Stimulated activated CD8-positive, alpha-beta memory T cell treated with anti-CD3 and anti-CD28 coated beads, Interleukin-4, amount 100 ng/mL, for 1 hour (primary cell): ENCODE results near the gene BCAT1.

ENCODE experiments used
- DNase-seq, 2 donors: peaks; one replicate each; pipeline ENCODE4 v3.0.0-alpha.2; 2020; ENCODE audit warnings: low read depth in 2 of 2, low spot score in 1 of 2

The BCAT1 gene, protein sequence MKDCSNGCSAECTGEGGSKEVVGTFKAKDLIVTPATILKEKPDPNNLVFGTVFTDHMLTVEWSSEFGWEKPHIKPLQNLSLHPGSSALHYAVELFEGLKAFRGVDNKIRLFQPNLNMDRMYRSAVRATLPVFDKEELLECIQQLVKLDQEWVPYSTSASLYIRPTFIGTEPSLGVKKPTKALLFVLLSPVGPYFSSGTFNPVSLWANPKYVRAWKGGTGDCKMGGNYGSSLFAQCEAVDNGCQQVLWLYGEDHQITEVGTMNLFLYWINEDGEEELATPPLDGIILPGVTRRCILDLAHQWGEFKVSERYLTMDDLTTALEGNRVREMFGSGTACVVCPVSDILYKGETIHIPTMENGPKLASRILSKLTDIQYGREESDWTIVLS

DNA sequence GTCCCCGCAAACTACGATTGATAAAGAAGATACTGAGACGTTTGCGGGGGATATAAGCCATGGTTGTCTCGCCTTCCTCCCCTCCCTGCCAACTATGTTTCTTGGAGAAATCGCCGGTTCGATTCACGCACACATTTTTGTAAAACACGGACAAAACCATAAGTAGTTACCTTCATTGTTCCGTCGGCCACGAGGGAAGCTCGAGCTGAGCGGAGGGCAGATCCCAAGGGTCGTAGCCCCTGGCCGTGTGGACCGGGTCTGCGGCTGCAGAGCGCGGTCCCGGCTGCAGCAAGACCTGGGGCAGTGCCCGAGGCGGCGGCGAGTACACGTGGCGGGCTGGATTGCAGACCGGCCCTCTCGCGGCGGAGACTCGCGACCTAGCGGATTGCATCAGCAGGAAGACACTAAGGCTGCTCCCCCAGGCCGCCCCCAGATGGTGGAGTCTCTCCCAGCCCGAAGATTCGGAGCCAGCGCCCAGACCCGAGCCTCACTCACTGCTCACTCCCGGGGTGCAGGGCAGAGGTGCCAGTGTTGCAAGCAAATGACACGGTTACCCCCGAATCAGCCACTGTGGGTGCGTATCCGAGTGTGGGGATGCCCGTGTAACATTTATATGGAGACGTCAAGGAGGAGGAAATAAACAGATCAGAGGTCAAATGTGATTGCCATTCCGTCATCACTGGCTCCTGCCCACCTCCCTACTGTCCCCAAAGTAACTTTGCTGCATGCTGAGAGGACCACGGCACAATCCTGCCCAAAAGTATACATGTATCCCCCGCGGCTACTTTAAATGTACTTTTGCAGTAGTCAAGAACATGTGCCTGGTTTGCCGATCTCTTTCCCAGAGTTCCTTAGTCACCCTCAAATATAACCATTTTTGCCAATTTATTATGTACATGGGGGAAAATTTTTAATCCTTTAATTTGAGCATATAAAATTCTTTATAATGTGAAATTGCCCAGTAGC, at the start of gene BCAT1:
Gene BCAT1, minus strand, starts transcription at position 345 of the 966 bp plus-strand sequence. Its CDS starts 169 bp downstream, at position 176.
- DNase-seq, result peak in 1 of 2 donors; percentile 5

DNA sequence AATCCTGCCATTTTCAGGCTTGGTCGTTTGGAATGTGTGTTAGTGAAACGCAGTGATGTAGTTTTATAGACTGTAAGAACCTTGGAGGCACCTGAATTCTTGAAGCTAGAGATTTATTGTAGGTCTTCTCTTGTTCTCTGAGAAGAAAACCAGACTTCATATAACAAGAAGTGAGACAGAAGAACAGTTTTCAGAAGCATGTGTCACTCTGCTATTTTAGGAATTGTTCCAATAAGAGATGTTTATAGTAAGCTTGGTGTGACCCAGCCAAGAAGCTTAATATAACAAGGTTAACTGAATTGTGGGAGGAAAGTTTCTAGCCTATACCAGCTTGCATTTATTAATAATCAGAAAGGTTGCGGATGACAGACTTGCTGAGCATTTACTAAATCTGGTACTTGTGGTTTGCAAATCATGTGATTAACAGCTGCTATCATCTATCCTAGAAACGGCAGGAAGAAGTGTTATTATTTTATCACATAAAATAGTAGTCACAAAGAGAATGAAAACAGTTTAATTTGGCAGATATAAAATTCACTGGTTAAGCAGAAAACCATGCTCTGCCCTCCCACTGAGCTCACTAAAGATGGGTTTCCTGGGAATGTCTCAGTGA, 49.2 kb upstream of the BCAT1 start:
- DNase-seq, result no peak

DNA sequence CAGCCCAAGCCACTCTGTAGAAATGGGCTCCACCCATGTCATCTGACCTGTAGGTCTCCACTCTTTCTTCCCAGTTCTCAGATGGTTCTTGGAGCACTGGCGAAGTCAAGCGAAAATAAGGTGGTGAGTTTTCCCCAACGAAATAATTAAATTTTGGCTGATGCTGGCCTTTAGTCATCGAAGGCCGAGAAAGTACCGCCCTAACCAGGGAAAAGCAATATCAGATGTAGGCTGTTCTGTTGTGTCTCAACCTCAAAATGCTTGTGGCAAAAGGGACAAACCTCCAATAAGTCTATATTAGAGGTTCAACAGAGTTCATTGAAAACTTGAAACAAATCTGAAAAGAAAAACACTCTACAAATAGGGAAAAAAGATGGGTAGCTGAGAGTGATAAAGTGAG, 48.6 kb upstream of the BCAT1 start:
- no peak for DNase-seq

DNA sequence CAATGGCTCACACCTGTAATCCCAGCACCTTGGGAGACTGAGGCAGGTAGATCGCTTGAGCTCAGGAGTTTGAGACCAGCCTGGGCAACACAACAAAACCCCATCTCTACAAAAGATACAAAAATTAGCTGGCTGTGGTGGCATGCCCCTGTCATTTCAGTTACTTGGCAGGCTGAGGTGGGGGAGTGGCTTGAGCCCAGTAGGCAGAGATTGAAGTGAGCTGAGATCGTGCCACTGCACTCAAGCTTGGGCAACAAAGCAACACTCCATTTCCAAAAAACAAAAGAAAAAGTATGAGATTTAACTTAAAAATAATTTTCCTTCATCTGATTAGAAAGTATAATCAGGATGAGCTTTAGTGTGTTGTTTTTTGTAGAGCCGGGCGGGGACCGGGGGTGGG, 47.9 kb upstream of the BCAT1 start:
- no peak for DNase-seq

DNA sequence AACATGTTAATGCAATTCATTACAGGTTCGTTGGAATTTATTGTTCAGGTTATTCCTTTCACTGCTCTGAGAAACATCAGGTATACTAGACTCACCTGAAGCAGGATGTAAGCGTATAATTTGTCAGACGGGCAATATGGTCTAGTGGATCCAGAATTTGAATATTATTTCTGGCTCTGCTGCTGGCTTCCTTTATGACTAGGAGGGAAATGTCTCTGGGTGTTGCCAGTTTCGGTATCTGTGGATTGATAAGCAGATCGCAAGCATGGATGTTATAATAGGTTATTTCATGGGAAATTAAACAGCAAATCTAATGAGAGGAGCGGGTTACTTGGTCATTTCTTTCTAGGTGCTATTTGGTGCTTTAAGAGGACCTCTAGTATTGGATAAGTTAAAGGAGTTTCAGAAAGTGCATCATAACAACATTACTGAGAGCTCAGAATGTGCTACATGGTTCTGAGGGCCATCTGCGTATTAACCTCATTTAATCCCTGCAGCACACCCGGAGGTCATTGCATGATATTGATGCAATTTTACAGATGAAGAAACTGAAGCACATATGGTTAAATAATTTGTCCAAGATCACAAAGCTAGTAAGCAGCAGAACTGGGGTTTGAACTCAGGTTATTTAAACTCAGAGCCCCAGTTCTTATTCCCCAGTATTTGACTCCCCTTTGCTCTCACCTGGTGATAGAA, 47.3 kb upstream of the BCAT1 start:
- DNase-seq, result no peak

DNA sequence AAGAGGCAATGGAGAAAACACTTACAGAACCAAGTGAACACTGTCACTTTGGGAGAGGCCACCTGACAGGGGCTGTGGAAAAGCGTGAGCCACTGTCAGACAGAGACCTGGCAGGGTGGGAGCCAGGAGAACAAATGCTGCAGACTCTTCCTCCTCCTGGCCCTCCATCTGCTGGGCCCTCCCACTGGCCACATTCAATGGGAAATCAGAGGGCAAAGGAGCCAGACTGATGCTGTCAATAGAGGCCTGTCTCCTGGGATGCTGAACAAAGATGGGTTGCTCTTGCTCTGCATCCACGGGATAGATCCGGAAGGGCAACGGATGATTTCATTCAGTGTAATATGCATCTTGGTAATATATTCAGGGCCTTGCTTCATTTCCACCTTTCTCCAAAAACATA, 44.9 kb upstream of the BCAT1 start:
- DNase-seq, result no peak

DNA sequence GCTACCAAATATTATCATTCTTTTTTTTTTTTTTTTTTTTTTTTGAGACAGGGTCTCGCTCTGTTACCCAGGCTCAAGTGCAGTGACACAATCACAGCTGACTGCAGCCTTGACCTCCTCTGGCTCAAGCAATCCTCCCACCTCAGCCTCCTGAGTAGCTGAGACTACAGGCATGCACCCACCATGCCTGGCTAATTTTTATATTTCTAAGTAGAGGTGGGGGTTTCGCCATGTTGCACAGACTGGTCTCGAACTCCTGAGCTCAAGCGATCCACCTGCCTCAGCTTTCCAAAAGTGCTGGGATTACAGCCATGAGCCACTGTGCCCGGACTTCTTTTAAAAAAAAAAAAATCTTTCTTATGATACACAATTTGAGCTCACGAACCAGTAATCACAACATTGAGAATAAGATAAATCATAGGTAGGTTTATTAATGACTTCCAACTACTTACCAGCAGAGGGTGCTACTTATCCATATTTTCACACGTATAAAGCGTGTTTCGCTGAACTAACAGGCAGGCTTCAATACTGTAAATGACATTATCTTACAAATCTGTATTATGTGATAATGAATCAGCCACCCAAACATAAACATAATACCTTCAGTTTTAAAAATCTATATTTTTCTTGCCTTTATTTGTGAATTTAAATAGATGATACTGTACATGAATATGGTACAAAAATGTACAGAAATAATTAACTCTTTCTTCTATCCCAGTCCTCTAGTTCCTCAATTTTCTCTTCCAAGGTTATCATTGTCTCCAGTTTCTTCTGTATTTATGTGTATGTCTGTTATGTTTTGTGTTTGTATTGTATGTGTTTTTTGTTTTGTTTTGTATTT, 42.5 kb upstream of the BCAT1 start:
- no peak for DNase-seq

DNA sequence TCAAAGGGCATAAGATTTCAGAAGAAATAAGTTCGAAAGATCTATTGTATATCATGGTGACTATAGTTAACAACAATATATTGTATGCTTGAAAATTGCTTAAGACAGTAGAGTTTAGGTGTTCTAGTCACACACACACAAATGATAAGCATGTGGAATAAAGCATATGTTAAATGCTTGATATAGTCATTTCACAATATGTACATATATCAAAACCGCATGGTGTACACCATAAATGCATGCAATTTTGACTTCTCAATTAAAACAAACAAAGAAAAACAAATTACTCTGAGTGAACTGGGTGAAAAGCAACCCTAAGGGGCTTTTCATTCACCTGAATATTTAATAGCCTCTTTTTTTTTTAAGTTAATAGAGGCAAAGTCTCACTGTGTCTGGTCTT, 40.3 kb upstream of the BCAT1 start:
- DNase-seq, result no peak

DNA sequence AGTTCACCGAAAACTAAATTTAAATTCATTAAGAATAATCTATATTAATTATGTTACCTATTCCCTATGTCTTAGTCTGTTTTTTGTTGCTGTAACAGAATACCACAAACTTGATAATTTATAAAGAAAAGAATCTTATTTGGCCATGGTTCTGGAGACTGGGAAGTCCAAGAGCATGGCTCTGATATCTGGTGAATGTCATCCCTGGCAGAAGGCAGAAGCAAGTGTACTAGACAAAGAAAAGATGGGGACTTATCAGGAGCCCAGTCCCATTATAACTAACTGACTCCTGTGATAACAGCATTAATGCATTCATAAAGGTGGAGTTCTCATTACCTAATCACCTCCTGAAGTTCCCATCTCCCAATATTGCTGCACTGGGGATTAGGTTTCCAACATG, 33.3 kb upstream of the BCAT1 start:
- DNase-seq, result no peak

DNA sequence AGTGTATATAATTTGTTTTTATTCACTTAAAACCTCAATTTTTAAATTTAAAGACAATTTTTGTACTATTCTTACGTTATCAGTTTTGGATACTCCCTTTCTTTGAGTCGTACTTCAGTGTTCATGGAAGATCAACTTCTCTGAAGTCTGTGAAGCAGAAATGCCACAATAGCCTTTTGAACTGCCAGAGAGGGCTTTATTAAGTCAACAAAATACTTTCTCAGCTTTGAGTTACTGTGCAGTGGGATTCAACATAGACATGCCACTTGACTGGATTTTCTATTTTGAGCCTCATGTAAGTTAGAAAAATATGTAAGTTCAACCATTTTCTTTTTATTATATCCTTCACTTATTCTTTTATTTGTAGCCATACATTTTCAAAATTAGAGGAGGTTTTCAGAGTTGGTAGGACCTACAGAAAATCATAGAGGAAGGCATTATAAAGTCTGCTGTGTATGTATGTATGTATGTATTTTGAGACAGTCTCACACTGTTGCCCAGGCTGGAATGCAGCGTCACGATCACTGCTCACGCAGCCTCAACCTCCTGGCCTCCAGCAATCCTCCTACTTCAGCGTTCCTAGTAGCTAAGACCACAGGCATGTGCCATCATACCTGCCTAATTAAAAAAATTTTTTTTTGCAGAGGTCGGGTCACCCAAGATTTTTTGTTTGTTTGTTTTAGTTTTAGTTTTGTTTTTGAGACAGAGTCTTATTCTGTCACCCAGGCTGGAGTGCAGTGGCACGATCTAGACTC, 31.3 kb upstream of the BCAT1 start:
- no peak for DNase-seq

DNA sequence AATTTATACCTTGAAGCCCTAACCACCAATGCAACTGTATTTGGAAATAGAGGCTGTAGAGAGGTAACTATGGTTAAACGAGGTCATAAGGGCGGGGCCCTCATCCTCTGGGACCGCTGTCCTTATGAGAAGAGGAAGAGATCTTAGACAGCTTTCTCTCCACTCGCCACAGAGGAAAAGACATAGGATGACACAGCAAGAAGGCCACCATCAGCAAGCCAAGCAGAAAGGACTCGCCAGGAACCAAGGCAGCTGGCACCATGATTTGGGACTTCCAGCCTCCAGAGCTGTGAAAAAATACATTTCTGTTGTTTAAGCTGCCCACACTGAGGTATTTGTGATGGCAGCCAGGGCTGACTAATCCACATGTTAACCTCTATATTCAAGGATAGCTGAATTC, 30.4 kb upstream of the BCAT1 start:
- DNase-seq, result no peak

DNA sequence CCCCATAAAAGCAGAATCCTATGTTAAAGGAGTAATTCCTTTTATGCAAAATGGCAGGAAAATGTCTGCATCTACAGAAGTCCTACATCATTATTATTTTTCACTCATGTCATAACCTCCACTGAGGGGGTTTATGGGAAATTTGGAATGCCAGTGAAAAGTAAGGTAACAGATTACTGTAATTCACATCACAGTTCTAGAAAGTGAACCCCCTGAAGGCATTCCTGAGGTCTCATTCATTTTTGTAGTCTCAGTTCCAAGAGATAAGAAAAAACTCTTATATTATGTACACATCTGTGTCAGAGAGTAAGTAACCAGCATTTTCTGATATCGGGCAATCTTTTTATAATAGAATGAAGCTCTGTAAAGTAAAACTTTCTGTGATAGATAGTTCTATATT, 28.8 kb upstream of the BCAT1 start:
- no peak for DNase-seq

DNA sequence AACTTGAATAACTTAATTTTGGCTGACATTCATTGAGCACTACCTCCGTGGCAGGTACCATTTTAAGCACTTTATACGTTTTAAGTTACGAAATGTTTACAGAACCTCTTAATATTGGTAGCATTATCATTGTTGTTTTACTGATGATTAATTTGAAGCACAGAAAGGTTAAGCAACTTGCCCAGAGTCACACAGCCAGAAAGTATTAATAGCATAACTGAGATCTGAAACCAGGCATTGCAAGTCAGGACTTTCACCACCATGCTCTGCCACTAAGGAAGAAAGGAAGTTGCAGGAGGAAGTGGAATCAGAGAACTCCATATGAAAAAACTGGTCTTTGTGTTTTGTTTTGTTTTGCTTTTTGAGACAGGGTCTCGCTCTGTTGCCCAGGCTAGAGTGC, 28.2 kb upstream of the BCAT1 start:
- DNase-seq, result no peak

DNA sequence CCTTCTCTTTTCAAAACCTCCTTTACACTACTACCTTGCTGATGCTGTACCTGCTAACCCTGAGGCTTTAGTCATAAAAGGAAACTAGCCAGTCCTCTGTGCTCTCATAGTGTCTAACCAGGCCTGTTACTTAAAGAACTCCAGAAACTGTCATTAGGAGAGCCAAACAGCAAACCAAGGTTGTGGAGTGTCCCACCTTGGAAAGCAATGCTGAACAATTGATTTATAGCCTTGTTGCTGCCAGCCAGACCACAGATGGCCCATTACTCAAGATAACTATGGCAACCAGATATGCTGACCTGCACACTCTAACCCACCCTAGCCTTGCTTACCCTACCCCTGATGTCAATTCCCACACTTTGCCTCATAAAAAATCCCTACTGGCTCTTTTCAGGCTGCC, 26.5 kb upstream of the BCAT1 start:
- no peak for DNase-seq

DNA sequence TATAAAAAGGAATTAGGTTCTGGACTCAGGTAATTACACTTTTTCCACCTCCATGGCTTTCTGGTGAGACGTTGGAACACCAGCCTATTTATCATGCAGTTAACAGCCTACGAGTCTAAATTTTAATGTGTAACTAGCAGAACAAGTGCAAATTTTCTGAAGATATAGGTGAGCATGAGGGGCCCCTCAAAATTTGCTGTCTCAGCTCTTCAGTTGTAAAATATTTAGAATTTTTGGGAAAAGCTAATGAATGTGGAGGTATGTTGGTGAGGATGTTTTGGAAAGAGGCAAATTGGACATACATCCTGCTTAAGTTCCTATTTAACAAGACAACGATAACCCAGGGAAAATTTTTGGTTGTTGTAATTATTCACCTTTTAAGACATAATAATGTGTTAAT, 25.3 kb upstream of the BCAT1 start:
- no peak for DNase-seq

DNA sequence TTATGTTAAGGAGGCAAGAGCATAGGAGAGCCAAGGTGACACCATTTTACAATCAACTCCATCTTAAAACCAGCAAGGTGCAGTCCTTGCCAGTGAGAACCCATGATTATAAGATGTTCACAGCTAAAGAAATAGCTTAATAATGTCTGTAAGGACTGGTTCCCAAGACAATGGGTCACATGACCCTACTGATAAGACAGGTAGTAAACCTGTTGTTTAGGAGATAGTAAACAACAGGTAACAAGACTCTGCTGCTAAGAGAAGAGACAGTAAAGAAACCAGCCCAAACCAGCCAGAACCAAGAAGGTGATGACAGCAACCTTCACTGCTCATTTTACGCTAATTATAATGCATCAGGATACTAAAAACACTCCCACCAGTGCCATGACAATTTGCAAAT, 23.2 kb upstream of the BCAT1 start:
- DNase-seq, result no peak

DNA sequence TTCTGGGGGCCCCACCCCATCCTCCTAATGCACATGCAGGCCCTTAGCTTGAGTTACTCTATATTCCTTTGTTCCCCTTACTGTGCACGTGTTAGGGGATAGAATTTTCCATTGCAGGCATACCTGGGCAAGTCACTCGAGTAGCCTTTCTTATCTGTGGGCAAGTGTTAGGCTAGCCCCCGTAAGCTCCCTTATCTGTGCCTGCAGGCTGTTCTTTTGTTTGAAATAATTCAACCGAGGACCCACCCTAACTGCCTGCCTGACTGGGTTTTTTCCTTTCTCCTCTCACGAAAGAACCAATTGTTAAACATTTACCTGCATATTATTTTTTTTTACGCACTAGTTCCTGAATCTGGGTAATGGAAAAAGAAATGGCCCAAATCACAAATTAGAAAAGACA, 21.3 kb upstream of the BCAT1 start:
- no peak for DNase-seq

DNA sequence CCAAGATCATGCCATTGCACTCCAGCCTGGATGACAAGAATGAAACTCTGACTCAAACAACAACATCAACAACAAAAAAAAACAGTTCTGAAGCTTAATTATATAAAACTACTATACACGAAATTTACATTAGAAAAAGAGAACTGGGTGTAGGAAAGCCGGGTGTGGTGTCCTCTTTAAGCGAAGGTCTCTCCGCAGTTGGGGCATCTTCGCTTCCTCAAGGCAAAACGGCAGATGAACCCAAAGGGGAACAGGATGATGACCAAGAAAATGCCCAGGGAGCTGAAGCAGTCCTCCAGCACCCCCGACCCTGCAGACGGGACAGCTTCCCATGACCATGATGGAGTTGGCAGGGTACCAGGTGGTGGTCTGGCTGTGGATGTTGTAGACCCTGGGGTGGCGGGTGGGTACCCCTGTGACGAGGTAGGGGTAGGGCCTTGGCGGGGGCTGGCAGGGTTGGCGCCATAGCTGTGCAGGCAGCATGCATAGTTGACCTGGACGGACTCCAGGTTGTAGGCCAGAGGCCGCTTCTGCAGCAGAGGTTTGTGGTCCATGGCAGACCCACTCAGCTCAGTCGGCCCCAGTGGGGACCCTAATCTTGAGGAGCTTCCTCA, 18.2 kb upstream of the BCAT1 start:
- DNase-seq, result no peak

DNA sequence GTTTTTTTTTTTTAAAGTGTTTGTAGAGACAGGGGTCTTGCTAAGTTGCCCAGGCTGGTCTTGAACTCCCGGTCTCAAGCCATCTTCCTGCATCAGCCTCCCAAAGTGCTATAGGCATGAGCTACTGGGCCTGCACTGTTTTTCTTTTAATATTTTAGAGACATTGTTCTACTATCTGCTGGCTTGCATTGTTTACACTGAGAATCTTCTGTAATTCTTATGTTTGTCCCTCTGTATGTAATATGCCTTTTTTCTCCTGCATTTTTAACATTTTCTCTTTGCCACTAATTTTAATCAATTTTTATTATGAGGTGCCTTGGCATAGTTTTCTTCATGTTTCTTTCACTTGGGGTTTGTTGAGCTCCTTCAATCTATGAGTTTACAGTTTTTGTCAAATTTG, 15.4 kb upstream of the BCAT1 start:
- no peak for DNase-seq
